ENCODE data around the gene SNF8.

Gene SNF8

DNA sequence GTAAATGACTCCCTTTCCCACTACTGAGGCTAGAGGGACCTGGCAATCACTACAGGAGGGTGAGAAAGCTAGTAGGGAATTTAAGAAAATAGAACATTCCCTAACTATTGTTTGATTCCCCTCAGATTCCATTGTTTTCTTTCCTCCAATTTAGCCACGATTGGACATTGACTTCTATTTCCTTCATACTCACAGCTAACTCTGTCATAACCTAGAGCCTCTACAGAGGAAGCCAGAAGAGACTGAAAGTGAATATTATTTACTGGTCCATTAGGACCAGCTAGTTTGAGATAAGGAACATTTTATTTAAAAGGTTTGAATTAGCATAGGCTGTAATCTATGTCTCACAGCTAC, 14.9 kb downstream of the SNF8 start:
- no peak for DNase-seq (ENCODE audit: low read depth, low spot score)

DNA sequence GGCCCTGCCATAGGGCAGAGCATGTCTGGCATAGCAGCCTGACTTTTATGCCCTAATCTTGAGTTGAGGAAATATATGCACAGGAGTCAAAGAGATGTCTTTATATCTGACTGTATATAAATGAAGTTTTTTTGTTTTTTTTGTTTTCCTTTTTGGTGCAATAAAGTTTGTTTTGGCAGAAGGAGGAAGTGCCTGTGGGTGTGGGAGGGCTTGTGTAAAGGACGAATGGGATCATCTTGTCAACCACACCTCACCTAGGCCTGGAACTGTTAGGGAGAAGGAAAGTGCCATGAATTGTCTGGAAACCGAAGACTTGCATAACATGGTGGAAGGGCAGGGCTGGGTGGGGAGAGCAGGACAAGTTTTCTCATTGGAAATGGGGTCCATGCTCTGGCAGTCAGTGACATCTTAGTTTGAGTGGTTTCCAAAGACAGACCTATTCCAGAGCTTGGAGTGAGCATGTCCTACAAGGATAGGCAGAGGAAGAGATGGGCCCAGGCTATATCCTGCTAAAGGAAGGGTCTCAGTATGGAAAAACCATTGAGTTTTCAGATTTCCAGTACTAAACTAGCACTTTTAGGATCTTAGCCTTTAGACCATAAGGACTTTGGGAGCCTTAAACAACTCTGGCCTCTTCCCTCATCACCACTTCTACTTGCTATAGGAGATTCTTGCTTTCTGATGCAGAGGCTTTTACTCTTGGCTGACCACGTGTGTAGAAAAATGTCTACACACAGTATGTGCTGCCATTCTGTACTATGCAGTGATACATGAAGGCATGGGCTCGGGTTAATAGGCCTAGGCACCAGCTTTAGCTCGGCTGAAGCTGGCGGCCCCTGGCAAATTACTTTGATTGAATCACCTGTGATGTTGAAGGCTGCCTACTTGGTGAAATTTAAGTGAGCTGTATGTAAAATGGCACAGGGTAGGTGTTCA, 15.5 kb downstream of the SNF8 start:
- DNase-seq (ENCODE audit: low read depth, low spot score): no peak

DNA sequence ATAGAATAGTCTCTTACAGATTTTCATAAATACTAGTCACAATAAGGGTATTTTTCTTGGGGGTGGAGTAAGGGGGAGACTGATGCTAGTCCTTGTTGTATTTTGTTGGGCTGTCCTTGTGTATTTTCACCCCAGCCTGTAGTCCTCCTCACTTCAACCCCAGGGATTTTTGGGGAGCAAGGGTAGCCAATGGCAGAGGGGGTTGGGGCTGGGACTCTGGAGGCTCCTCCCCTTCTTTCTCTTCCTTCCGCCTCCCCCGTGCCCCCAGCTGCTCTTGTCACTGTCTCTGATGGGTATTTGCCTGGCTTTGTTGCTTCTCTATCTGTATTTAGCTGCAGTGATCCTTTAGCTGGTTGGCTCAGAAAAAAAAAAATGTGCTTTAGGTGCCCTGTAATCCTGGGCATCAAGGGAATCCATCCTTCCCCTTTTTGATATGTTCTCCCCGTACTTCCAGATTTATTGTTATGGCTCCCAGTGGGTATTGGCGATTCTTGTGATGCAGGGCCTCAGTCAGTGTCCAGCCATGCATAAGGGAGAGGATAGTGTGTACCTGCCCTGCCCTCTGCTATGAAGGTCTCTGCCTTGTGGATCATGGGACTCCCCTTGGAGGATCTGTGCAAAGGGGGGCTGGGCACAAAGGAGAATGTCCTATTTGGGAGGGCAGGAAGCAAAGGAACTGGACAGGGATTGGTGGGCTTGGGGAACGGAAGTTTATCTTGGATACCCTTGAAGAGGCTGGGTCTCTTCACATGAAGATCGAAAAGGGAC, 16.5 kb downstream of the SNF8 start:
- DNase-seq (ENCODE audit: low read depth, low spot score): no peak

DNA sequence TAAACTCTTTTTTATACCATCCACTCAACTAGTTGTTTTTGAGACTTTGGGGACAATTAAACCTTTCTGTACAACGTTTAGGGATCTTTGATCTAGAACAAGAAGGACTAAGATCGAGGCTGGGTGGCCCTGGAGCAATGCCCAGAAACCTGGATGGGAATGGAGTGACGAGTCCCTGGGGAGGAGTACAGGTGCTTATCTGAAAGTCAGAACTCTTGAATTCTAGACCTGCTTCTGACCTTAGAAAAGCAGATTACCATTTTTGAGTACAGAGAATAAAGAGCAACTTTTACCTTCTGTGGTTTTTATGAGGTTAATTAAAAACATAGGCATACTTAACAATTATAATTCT, 18.7 kb downstream of the SNF8 start:
- no peak for DNase-seq (ENCODE audit: low read depth, low spot score)

DNA sequence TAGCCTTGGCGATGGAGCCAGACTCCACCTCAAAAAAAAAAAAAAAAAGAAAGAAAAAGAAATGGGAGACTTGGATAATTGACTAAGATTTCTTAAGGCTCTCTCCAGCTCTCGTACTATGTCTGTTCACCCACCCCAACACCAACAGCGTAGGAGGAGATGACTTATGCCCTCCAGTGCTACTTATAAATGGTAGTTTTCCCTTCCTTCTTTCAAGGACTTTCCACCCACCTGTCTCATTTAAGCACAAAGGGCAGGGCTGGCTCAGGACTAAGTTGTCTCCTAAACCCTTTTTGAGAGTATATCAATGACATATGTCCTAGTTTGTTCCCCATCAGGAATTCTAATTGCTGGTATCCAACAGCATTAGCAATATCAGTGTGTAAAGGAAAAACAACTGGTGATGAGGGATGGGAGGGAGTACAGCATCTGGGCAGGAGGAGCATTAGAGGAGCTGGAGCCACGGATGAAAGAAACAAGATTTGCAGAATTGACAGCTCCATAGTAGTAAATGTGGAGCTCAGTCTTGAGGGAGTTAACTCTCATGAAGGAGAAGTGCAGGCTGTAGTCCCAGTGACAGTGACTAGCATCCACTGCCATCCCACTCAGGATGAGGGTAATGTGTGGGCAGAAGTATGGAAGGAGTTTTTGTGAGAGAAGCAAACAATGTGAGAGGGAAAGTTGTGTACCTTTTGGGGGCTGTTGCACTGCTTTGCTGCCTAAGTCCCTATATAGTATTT, 19.2 kb downstream of the SNF8 start:
- no peak for DNase-seq (ENCODE audit: low read depth, low spot score)

DNA sequence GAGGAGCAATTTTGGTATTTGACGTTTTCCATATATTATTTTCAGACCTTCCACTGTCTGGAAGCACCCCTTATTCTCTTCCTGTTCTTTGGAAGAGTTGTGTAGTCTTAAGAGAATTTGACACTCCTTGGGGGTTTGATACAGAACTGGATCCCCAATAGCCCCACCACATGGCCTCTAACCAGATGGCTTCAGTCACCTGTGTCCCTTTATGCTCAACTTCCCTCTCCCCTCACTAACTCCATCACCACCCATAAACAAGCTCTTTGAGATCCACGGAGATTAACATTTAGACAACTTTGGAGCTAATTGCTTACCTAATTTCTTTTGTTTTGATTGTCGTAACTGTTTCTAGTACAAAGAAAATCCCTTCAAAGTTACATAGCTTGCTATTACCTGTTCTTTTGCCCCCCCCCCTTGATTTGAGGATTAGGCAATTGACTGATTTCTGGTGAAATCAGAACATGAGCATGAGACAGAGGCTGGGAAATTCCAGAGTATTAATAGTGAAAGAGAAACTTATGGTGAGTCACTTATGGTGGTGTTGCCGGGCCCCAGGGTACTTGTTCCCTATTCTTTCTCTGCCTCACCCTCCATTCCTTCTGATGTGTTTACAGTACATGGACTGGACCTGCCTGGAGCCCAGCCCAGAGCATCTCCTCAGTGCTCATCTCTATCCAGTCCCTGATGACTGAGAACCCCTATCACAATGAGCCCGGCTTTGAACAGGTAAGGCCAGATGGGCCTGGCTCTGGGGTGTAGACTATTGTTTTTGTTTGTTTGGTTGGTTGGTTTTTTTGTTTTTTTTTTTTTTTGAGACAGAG, 29.0 kb downstream of the SNF8 start:
- no peak for DNase-seq (ENCODE audit: low read depth, low spot score)

DNA sequence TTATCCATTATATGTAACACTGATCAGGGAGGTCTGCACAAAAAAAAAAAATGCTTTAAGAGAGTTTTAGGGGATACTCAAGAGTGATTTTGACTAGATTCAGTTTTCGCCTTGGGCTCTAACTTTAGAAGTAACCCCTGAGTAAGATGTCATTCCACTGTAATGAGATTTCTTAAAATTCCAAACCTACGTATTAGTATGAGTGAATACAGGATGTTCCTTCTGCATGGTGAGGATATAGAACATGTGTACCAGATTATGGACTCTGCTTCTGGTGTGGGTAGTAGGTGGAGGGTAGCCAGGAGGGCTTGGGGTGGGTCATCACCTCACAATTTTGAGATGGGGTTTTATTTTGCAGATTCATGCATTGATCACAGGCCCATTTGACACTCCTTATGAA, 32.2 kb downstream of the SNF8 start:
- DNase-seq (ENCODE audit: low read depth, low spot score): no peak

DNA sequence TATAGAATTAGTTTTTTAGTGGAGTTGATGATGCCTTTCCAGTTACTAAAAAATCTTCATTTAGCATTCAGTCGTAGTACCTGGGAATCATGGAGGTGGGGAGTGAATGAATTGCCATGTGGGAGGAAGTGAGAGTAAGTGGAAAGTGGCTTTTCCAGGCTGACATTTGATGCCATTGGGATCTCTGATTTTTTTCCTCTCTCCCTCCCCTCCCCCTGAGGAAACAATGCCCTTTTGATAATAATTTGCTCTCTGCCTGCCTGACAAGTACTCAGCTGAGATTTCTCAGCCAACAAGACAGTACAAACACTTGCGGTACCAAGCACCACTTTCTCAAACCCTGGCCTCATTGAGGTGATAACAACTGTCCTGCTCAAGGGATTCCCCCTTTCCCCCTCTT, 34.3 kb downstream of the SNF8 start:
- no peak for DNase-seq (ENCODE audit: low read depth, low spot score)

DNA sequence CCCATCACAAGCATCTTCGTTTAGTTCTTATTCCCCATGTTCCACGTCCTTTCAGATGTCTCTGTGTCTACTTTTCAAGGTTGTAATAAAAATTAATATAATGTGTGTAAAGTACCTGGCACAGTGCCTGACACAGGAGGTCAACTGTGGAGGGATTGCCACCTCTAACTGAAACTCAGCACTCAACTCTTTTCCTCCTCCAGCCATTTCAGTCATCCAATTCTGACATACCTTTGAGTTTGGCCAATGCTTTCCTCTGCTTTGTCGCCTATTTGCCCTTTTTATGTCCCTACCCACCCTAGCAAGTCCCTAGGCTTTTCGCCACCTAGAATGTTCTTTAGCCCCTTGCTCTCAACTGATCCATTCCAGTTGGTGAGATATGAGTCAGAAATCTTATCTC, 34.9 kb downstream of the SNF8 start:
- no peak for DNase-seq (ENCODE audit: low read depth, low spot score)

DNA sequence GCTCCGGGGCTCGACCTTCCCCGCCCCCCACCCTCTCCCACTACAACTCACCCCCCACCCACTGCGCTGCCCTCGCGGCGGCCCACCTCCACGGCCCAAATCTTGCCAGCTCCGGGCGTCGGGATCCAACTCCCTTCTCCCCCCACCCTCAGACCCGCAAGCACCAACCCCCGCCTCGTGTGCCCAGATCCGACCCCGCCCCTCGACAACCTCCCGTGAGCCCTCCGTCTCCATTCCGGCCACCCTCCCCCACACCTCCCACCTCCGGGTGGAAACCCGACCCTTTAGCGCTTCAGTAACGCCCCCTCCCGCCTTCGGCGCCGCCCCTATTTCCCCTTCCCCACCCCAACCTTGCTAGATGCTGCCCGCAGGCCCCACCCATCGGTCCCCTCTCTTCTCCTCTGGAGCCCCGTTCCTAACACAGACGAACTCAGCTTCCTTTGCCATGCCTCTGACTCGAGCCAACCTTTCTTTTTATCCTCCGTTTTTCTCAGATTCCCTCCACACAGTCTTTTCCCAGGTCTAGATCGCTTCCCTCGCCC, 35.7 kb downstream of the SNF8 start:
- DNase-seq (ENCODE audit: low read depth, low spot score): peak; percentile 73

DNA sequence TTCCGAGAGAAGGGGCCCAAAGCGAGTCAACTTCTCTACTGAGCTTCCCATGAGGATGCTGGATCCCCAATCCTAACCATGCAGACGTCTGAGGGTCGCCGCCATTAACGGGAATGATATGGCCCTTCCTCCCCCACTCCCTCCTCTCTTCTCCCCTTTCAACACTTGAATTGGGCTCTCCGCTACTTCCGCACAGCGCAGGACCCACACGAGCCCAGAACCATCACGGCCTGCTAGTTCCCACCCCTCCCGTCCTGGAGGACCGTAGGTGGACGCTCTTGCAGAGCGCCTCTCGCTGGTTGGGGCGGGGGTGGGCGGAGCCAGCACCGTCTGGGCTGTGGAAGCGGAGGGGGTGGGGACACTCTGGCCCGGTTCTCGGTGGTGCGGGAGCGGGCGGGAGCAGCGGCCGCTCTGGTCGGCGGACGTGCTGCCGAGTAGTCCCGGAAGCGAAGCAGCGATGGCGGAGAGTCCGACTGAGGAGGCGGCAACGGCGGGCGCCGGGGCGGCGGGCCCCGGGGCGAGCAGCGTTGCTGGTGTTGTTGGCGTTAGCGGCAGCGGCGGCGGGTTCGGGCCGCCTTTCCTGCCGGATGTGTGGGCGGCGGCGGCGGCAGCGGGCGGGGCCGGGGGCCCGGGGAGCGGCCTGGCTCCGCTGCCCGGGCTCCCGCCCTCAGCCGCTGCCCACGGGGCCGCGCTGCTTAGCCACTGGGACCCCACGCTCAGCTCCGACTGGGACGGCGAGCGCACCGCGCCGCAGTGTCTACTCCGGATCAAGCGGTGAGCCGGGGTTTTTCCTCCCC, 36.4 kb downstream of the SNF8 start, which contains the start of gene UBE2Z:
UBE2Z (plus strand) TSS at position 361 of the 797 bp plus-strand sequence; CDS start at position 458, 97 bp downstream.
- peak; percentile 88 for DNase-seq (ENCODE audit: low read depth, low spot score)

DNA sequence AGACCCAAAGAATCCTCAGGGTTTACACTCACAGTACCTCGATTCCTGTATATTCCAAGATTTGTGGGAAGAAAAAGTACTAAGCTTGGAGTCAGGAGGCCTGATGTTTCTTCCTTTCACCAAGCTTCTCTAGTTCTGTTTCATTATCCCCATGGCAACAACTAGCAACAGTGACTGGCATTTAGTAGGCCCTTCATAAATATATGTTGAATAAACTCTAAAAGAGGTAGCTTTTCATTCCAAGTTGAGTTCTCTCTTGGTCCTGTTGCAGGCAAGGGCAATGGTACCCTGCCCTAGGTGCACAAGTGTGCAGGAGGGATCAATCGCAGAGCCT, 37.0 kb downstream of the SNF8 start:
- DNase-seq (ENCODE audit: low read depth, low spot score): no peak

DNA sequence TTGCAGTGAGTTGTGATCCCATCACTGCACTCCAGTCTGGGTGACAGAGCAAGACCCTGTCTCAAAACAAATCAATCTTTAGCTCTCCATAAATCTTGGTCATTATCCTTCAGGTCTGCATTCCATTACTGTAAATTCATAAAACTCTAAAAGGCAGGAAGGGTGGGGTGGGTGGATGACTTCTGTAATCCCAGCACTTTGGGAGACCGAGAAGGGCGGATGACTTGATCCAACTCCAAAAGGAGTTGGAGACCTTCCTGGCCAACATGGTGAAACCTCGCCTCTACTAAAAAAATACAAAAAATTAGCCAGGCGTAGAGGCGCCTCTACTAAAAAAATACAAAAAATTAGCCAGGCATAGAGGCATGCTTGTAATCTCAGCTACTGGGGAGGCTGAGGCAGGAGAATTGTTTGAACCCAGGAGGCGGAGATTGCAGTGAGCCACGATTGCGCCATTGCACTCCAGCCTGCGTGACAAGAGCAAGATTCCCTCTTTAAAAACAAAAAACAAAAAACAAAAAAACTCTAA, 38.6 kb downstream of the SNF8 start:
- no peak for DNase-seq (ENCODE audit: low read depth, low spot score)

DNA sequence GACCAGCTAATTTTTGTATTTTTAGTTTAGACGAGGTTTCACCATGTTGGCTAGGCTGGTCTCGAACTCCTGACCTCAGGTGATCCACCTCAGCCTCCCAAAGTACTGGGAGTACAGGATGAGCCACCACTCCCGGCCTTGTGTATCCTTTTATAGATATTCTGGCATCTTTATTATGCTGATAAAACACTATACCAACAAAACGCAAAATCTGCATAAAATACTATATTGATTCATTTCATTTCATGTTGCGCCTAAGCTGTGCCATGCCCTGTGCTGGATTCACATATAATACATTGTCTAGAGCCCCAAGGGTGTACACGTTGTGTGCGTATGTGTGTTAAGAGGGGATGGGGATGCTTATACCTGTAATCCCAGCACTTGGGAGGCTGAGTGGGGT, 40.2 kb downstream of the SNF8 start:
- DNase-seq (ENCODE audit: low read depth, low spot score): no peak

DNA sequence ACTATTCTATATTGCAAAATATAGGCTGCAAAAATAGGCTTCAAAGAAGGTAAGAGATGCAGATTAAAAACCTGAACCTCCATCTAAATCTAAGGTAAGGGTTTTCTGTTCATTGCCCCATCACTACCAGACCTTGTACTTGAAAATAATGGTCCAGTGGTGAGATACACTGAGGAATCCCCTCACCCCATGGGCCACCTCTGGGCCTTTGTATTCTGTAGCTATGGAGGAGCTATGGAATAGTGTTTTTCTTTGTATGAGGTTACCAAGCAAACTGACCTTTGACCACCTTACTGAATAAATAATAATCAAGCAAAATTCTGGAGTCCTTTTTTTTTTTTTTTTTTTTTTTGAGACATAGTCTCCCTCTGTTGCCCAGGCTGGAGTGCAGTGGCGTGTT, 41.2 kb downstream of the SNF8 start:
- no peak for DNase-seq (ENCODE audit: low read depth, low spot score)

DNA sequence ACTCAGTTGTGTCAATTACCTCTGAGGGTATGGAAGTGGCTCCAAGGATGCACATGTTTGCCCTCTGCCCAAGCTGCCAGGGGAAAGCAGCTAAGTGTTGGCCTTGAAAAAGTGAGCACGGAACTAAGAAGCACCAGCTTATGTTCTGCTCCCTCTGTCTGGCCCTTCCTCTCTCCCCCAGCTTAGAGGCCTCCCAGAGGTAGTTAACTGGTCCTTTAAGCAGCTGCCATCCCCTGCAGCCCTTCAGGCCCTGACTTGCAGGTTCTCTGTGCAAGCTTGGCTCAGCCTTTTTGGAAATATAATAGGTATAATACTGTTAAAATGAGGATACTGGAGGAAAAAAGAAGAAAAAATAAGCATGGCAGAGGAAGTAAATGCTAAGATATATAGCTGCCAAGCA, 43.4 kb downstream of the SNF8 start:
- DNase-seq (ENCODE audit: low read depth, low spot score): no peak

DNA sequence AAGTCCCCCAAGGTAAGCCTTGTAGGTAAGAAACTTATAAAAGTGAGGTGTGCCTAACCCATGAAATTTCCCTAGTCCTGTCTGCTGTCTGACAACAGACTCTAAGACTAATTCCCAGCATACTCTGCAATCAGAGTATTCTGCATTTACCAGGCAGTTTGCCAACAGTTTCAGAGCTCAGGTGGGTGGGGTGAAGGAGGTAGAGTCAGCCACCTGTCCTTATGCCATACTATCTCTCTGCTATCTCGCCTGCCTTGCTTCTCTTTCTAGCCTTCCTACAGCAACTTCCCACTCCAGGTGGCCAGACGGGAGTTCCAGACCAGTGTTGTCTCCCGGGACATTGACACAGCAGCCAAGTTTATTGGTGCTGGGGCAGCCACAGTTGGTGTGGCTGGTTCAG, 49.8 kb downstream of the SNF8 start:
- no peak for DNase-seq (ENCODE audit: low read depth, low spot score)

DNA sequence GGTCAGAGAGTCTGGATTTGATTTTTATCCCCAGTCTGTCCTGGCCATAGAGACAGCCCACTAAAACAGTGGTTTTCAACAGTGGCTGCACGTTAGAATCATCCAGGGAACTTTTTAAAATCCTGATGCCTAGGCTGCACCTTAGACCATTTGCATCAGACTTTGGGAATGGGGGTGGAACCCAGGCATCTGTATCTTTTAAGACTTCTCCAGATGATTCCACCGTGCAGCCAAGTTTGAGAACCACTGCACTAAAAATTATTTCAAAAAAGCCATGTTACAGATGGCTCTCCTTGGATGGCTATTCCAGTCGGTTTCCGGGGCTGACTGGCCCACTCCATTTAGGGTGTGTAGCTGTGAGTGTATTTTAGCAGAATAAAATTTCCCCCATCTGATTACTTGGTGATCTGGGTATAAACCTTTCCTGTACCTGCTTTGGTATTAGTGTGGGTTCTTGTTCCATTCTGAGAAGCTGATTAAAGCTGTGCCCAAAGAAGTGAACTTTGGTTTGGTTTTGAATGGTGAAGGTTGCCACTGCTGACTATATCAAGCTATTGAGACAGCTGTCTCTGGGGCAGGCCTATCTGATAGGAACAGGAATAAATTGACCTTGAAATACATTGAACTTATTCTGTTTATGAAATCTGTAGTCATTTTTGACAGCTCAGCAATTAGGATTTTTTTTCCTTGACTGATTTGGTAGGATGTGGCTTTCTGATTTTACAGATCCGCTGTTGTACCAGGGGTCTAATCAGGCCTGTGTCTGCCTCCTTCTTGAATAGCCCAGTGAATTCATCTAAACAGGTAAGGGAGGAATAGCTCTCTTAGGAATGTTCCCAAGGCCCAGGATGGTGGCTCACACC, 50.8 kb downstream of the SNF8 start:
- no peak for DNase-seq (ENCODE audit: low read depth, low spot score)

DNA sequence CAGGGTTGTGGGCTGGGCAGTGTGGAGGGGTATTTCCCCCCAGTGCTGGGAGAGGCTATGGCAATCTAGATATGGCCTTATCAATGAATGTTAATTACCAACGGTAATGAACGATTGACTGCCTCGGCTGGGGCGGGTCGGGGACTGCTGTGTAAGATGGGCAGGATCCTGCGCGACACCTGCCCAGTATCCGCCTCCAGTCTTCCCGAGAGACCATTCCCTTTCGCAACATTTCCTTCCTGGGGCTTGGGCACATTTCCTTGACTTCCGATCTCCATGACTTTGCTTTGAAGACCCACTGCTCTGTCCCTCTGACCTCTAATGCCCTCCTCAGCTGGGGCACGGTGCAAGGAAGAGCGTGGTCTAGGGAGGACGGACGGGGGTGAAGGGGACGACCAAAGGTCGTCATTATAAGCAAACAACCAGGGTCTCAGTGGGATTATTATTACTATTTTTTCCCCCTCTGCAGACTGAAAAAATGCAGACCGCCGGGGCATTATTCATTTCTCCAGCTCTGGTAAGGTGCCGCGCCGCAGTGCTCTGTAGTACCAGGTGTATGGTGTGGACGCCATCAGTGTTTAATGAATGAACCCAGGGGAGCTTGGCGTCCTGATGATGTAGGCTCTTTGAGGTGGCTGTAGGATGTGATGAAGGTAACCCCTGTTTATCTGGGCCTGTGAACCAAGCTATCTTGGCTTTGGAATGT, 51.5 kb downstream of the SNF8 start:
- DNase-seq (ENCODE audit: low read depth, low spot score): no peak

All from iPS DF 19.7 (cell line).